Measurements from ENCODE around the gene OR2S2.

The OR2S2 gene

GRCh38 chr9:35910613-35911359, 47.2 kb downstream of the OR2S2 start:
- peak in 1 of 2 donors; percentile 49 for DNase-seq (ENCODE audit: low spot score in 2 of 2)
- Mint-ChIP-seq H3K36me3 (no peaks in the 10 kb centered on the region), H3K9me3 (no peaks in the 10 kb centered on the region), H3K4me3 (no peak overlapping the region), H3K27ac (peak overlapping the region; percentile 67), H3K4me1 (peaks cover 22% of the 10 kb centered on the region)
- peak; percentile 38 for ATAC-seq

DNA sequence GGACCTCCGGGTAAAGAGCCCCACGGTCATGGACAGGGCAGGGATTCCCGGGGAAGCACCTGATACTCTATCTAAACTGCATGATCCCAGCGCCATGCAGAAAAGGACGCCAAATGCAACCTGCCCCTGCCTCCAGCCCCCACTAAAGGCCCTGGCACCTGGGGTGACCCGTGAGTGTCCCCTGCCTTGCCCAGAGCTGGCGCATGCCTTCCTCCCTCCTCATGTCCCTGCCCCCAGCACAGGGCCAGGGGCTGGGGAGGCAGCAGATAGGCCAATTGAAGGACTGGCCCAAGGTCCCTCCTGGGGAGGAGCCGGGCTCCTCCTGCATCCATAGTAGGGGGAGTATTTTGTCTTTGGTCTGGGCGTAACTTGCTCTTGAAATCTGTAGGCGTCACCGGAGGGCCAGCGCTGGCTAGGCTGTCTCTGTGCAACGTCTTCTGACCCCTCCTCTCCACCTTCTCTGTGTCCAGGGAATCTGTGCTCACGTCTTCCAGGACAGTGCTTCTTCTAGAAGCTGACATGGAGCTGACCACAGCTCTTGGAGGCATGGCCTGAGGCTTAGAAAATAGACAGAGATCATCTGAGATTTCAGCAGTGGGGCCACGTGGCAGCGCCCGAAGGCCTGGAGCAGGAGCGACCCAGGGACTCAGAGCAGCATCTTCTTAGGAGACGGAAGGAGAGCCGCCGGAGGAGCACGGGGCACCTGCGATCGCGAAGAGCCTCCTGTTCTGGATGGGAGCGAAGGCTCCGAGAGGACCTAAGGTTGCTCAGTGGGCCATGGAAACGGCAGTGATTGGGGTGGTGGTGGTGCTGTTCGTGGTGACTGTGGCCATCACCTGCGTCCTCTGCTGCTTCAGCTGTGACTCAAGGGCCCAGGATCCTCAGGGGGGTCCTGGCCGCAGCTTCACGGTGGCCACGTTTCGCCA, 48.0 kb downstream of the OR2S2 start:
- peak overlapping the region; percentile 67 for H3K27ac Mint-ChIP-seq
- H3K4me3 Mint-ChIP-seq = no peak overlapping the region
- DNase-seq (ENCODE audit: low spot score in 2 of 2) (peak in 1 of 2 donors; percentile 40), ATAC-seq (no peak)
- H3K9me3 Mint-ChIP-seq = no peaks in the 10 kb centered on the region
- H3K36me3 Mint-ChIP-seq = no peaks in the 10 kb centered on the region
- peaks cover 22% of the 10 kb centered on the region for H3K4me1 Mint-ChIP-seq

GRCh38 chr9:35909274-35909673, 48.7 kb downstream of the OR2S2 start, which contains the start of gene SPAAR:
Gene SPAAR (plus strand): TSS chr9:35909490. CDS start chr9:35910464, 974 bp downstream.
- ATAC-seq (no peak), DNase-seq (ENCODE audit: low spot score in 2 of 2) (no peak)
- H3K27ac Mint-ChIP-seq = peak within 1 kb of the TSS; percentile 84
- H3K4me3 Mint-ChIP-seq = no peak within 1 kb of the TSS
- H3K36me3 Mint-ChIP-seq = no peaks in the 10 kb centered on the region
- H3K9me3 Mint-ChIP-seq = no peaks in the 10 kb centered on the region
- peaks cover 22% of the 10 kb centered on the region for H3K4me1 Mint-ChIP-seq

GRCh38 chr9:35908504-35909125, 49.3 kb downstream of the OR2S2 start:
- H3K9me3 Mint-ChIP-seq = no peaks in the 10 kb centered on the region

GRCh38 chr9:35907711-35908503, 50.0 kb downstream of the OR2S2 start:
- Mint-ChIP-seq H3K27ac (peak overlapping the region; percentile 59), H3K4me3 (no peak overlapping the region), H3K36me3 (no peaks in the 10 kb centered on the region), H3K9me3 (no peaks in the 10 kb centered on the region), H3K4me1 (peaks cover 22% of the 10 kb centered on the region)
- DNase-seq (ENCODE audit: low spot score in 2 of 2) (peak in 1 of 2 donors; percentile 32), ATAC-seq (no peak)

More at GRCh38 chr9:35908504-35909125, 49.3 kb downstream of the OR2S2 start:
- H3K4me1 Mint-ChIP-seq = peaks cover 22% of the 10 kb centered on the region
- H3K4me3 Mint-ChIP-seq = no peak overlapping the region
- no peaks in the 10 kb centered on the region for H3K36me3 Mint-ChIP-seq
- DNase-seq (ENCODE audit: low spot score in 2 of 2) (peak in 1 of 2 donors; percentile 43), ATAC-seq (no peak)
- peak overlapping the region; percentile 84 for H3K27ac Mint-ChIP-seq
